H9 (cell line): Measurements from ENCODE around the gene FADS3. TPM values are rescaled to one million over a fixed set of nuclear protein-coding genes. Genes with fewer than 3 reads are reported as not detected.

Experiments
- DNase-seq: peaks from one replicate; pipeline ENCODE4 v3.0.0-alpha.2; 2017
- H2AFZ ChIP-seq: one replicate; pipeline ENCODE4 v1.6.1; 2013; ENCODE audit warnings: mild to moderate bottlenecking, low read length, control low read depth, moderate library complexity
- H2AK5ac ChIP-seq: 2 replicates; pipeline ENCODE4 v1.6.1; 2013; ENCODE audit warnings: low read length, control low read depth, mixed read lengths; ENCODE audit not compliant: insufficient read length
- H2BK120ac ChIP-seq: one replicate; pipeline ENCODE4 v1.6.1; 2013; ENCODE audit warnings: low read depth, mild to moderate bottlenecking, low read length, control low read depth, inconsistent platforms; ENCODE audit not compliant: poor library complexity, severe bottlenecking
- H2BK12ac ChIP-seq: 2 replicates; pipeline ENCODE4 v1.6.1; 2013; ENCODE audit warnings: low read length, control low read depth, mixed read lengths, low read depth; ENCODE audit not compliant: insufficient read length
- H2BK15ac ChIP-seq: 2 replicates; pipeline ENCODE4 v1.6.1; 2013; ENCODE audit warnings: low read depth, low read length, control low read depth
- H2BK20ac ChIP-seq: one replicate; pipeline ENCODE4 v1.6.1; 2013; ENCODE audit warnings: low read depth, mild to moderate bottlenecking, low read length, control low read depth, inconsistent platforms; ENCODE audit not compliant: poor library complexity, severe bottlenecking
- H2BK5ac ChIP-seq: 2 replicates; pipeline ENCODE4 v1.6.1; 2013; ENCODE audit warnings: low read length, control low read depth, mixed read lengths; ENCODE audit not compliant: insufficient read length
- H3K14ac ChIP-seq: 2 replicates; pipeline ENCODE4 v1.6.1; 2013; ENCODE audit warnings: low read length, control low read depth; ENCODE audit not compliant: insufficient read depth
- H3K18ac ChIP-seq: 2 replicates; pipeline ENCODE4 v1.6.1; 2013; ENCODE audit warnings: low read depth, mild to moderate bottlenecking, mixed read lengths, low read length, control low read depth; ENCODE audit not compliant: insufficient read length
- H3K23ac ChIP-seq: 2 replicates; pipeline ENCODE4 v1.6.1; 2013; ENCODE audit warnings: low read length, control low read depth, mixed read lengths, low read depth; ENCODE audit not compliant: insufficient read length
- H3K23me2 ChIP-seq: 2 replicates; pipeline ENCODE4 v1.6.1; 2013; ENCODE audit warnings: low read depth, mild to moderate bottlenecking, mixed read lengths, low read length, control low read depth; ENCODE audit not compliant: insufficient read length, poor library complexity, severe bottlenecking
- H3K27ac ChIP-seq: 2 replicates; pipeline ENCODE4 v1.5.1; 2013; ENCODE audit warnings: low read length, control low read depth, mixed read lengths, low read depth; ENCODE audit not compliant: insufficient read length
- H3K27me3 ChIP-seq: 2 replicates; pipeline ENCODE4 v1.6.1; 2013; ENCODE audit warnings: low read length, control low read depth, inconsistent platforms; ENCODE audit not compliant: insufficient read depth
- H3K4ac ChIP-seq: 2 replicates; pipeline ENCODE4 v1.6.1; 2013; ENCODE audit warnings: low read depth, mild to moderate bottlenecking, control low read depth, inconsistent platforms, low read length, moderate library complexity
- H3K4me1 ChIP-seq: 2 replicates; pipeline ENCODE4 v1.6.1; 2013; ENCODE audit warnings: low read length, control low read depth, inconsistent platforms; ENCODE audit not compliant: insufficient read depth
- H3K4me2 ChIP-seq: 2 replicates; pipeline ENCODE4 v1.6.1; 2013; ENCODE audit warnings: low read length, control low read depth, mixed read lengths; ENCODE audit not compliant: insufficient read length, insufficient read depth
- H3K56ac ChIP-seq: 2 replicates; pipeline ENCODE4 v1.6.1; 2013; ENCODE audit warnings: low read depth, mild to moderate bottlenecking, mixed read lengths, low read length, control low read depth; ENCODE audit not compliant: insufficient read length
- H3K79me1 ChIP-seq: 2 replicates; pipeline ENCODE4 v1.6.1; 2013; ENCODE audit warnings: low read depth, mild to moderate bottlenecking, moderate library complexity, low read length, control low read depth, inconsistent platforms; ENCODE audit not compliant: insufficient read depth, poor library complexity, severe bottlenecking
- H3K79me2 ChIP-seq: 2 replicates; pipeline ENCODE4 v1.6.1; 2013; ENCODE audit warnings: low read length, control low read depth, inconsistent platforms; ENCODE audit not compliant: insufficient read depth
- H3K9ac ChIP-seq: 2 replicates; pipeline ENCODE4 v1.6.1; 2013; ENCODE audit warnings: low read length, control low read depth, mixed read lengths; ENCODE audit not compliant: insufficient read length; ENCODE audit errors: extremely low read depth
- H3K9me3 ChIP-seq: one replicate; pipeline ENCODE4 v1.6.1; 2013; ENCODE audit warnings: low read depth, low read length, inconsistent platforms; ENCODE audit not compliant: control insufficient read depth
- H3T11ph ChIP-seq: one replicate; pipeline ENCODE4 v1.6.1; 2013; ENCODE audit warnings: mild to moderate bottlenecking, low read length, control low read depth, inconsistent platforms
- H4K20me1 ChIP-seq: one replicate; pipeline ENCODE4 v1.6.1; 2013; ENCODE audit not compliant: control insufficient read depth, insufficient read length, insufficient read depth
- H4K5ac ChIP-seq: 2 replicates; pipeline ENCODE4 v1.6.1; 2013; ENCODE audit warnings: low read depth, mild to moderate bottlenecking, mixed read lengths, low read length, control low read depth; ENCODE audit not compliant: insufficient read length
- H4K8ac ChIP-seq: replicated peaks from 2 replicates; pipeline ENCODE4 v1.6.1; 2013; ENCODE audit warnings: low read length, control low read depth, mixed read lengths, low read depth; ENCODE audit not compliant: insufficient read length
- H4K91ac ChIP-seq: 2 replicates; pipeline ENCODE4 v1.6.1; 2013; ENCODE audit warnings: low read depth, mild to moderate bottlenecking, moderate library complexity, mixed read lengths, low read length, control low read depth; ENCODE audit not compliant: insufficient read length
- H3K27ac Mint-ChIP-seq, 3 experiments: 2 replicates in 2 of 3; 3 replicates in 1 of 3; pipeline ENCODE4 v1.8.0; 2020 to 2021; ENCODE audit warnings: mixed read lengths in 3 of 3, mild to moderate bottlenecking in 1 of 3, moderate library complexity in 1 of 3
- H3K27me3 Mint-ChIP-seq: 2 replicates; pipeline ENCODE4 v1.8.0; 2021; ENCODE audit warnings: low read depth, mild to moderate bottlenecking, moderate library complexity, mixed read lengths
- H3K36me3 Mint-ChIP-seq, 3 experiments: 2 replicates in 2 of 3; 3 replicates in 1 of 3; pipeline ENCODE4 v1.8.0; 2020 to 2021; ENCODE audit warnings: low read depth in 3 of 3, mixed read lengths in 3 of 3; ENCODE audit not compliant: insufficient read depth in 1 of 3
- H3K4me1 Mint-ChIP-seq, 2 experiments: 2 replicates each; pipeline ENCODE4 v1.8.0; 2020; ENCODE audit warnings: mixed read lengths in 2 of 2
- H3K4me3 Mint-ChIP-seq, 2 experiments: 2 replicates in 1 of 2; 3 replicates in 1 of 2; pipeline ENCODE4 v1.8.0; 2020 to 2021; ENCODE audit warnings: mild to moderate bottlenecking in 2 of 2, mixed read lengths in 2 of 2, moderate library complexity in 1 of 2
- H3K9me3 Mint-ChIP-seq, 2 experiments: 2 replicates in 1 of 2; 3 replicates in 1 of 2; pipeline ENCODE4 v1.8.0; 2020; ENCODE audit warnings: mild to moderate bottlenecking in 2 of 2, mixed read lengths in 2 of 2, moderate library complexity in 1 of 2
- CTCF ChIP-seq: fragments of 200-600 bp; sonication (generic); conservative IDR thresholded peaks from 3 replicates; pipeline ENCODE4 v1.8.0; 2021; ENCODE audit warnings: antibody characterized with exemption, mild to moderate bottlenecking
- WGBS: extraction: QIAGEN DNeasy Blood & Tissue Kit; methylation state at CpG from one replicate; pipeline ENCODE4 v1.1.7; 2013; ENCODE audit warnings: missing lambda C conversion rate, low lambda C conversion rate, mixed read lengths; ENCODE audit not compliant: insufficient read length; ENCODE audit errors: extremely low coverage; 5-methylcytosine and 5-hydroxymethylcytosine counted together
- total RNA-seq: library from RNA; stranded (reverse); gene quantifications from 2 replicates; pipeline ENCODE4 v1.2.1, GENCODE V29; 2021

Gene FADS3
- total RNA-seq, 1 experiment from 2014 or later, result 34.9 TPM

GRCh38 chr11:61886643-61887042, 4.7 kb downstream of the FADS3 start:
- H3K23me2 ChIP-seq, result peaks cover 9% of the 10 kb centered on the region
- no peaks in the 10 kb centered on the region for H3K79me1 ChIP-seq
- H3K27me3 ChIP-seq, result no peaks in the 10 kb centered on the region
- peaks cover 0 to 6% (median 2%) of the 10 kb centered on the region in 3 experiments; a peak in 4 of 7 replicates for H3K36me3 Mint-ChIP-seq
- no peak overlapping the region for H3K23ac ChIP-seq
- H2BK20ac ChIP-seq, result no peak overlapping the region
- no peak overlapping the region for H2AFZ ChIP-seq
- H3K18ac ChIP-seq, result no peak overlapping the region
- no peak overlapping the region for H4K5ac ChIP-seq
- H4K8ac ChIP-seq, result no peak overlapping the region
- no peak overlapping the region for H3K14ac ChIP-seq
- no CpG with 5 or more reads among the region's 3 CpGs for WGBS
- no peak overlapping the region for H3K4ac ChIP-seq
- H4K20me1 ChIP-seq, result no peaks in the 10 kb centered on the region
- H2BK120ac ChIP-seq, result no peak overlapping the region
- no peak overlapping the region for H3K27ac ChIP-seq
- H3K4me2 ChIP-seq, result no peak overlapping the region
- no peak for TF ChIP-seq CTCF
- H3K4me1 Mint-ChIP-seq, result peaks cover 8 to 21% of the 10 kb centered on the region in 2 experiments
- no peak overlapping the region for H2AK5ac ChIP-seq
- no peak for DNase-seq
- no peak overlapping the region for H3T11ph ChIP-seq
- no peaks in the 10 kb centered on the region for H3K4me1 ChIP-seq
- H3K27me3 Mint-ChIP-seq, result no peaks in the 10 kb centered on the region; the same call in 1 of the 2 replicates
- H2BK5ac ChIP-seq, result no peak overlapping the region
- no peak overlapping the region for H3K27ac Mint-ChIP-seq
- H2BK15ac ChIP-seq, result no peak overlapping the region
- no peak overlapping the region for H3K9ac ChIP-seq
- H3K4me3 Mint-ChIP-seq, result peak overlapping the region in 1 of 2 experiments; percentile 38; a peak in 1 of 5 replicates
- H3K79me2 ChIP-seq, result 0 out of 2 replicates have a peak, but pooled peaks cover 2% of the 10 kb centered on the region
- H3K9me3 Mint-ChIP-seq, result peaks cover 0 to 5% of the 10 kb centered on the region in 2 experiments; a peak in 2 of 5 replicates
- no peak overlapping the region for H3K56ac ChIP-seq
- no peaks in the 10 kb centered on the region for H3K9me3 ChIP-seq
- H2BK12ac ChIP-seq, result no peak overlapping the region
- no peak overlapping the region for H4K91ac ChIP-seq
